RWPE1 (cell line): Measurements from ENCODE around the gene MEGF8.

ENCODE experiments used
- CTCF ChIA-PET: fragments of 350-600 bp; sonication (Branson Sonifier 250); formaldehyde crosslinking; extraction: SDS; loops from one replicate; lab custom pipeline; 2021; lab: Yijun Ruan, JAX
- POLR2A ChIA-PET: fragments of 400-600 bp; formaldehyde crosslinking; extraction: SDS; loops from one replicate; lab custom pipeline; 2020; ENCODE audit warnings: antibody characterized with exemption; ENCODE audit not compliant: low non-redundant PET; lab: Yijun Ruan, JAX
- DNase-seq: peaks from one replicate; pipeline ENCODE4 v3.0.0; 2012; ENCODE audit warnings: low spot score
- H3K27ac ChIP-seq: fragments of 450-650 bp; 2 replicates; pipeline ENCODE4 v1.5.1; 2017
- TF ChIP-seq, protein P1 (sequence below): fragments of 450-650 bp; conservative IDR thresholded peaks from 2 replicates; pipeline ENCODE4 v1.5.1; 2017; ENCODE audit warnings: low read depth, mild to moderate bottlenecking

The MEGF8 gene

DNA sequence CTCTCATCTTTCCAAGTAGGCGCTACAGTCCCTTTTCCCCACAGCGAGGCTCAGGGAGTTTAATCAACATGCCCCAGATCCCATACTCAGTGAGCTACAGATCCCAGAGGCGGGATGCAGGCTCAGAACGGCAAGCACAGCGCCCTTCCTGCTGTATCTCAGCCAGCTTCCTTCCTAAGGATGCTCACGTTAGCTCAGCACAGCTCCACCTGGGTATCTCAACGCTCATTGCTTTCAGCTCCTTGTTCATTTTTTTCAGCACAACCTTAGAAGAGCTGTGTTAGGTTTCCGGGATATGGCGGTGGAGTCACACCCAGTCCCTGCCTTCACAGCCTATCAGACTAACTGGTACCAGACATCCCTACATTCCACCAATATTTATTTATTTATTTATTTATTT lies 3.1 kb upstream of the MEGF8 start:
- POLR2A ChIA-PET, result no interaction called here
- CTCF ChIA-PET, result interaction anchor here (1.2 kb wide), 1 partner anchor 32 kb away, joined by 3 read pairs; no protein-coding TSS in a partner anchor
- H3K27ac ChIP-seq, result no peak overlapping the region
- TF ChIP-seq, protein P1, sequence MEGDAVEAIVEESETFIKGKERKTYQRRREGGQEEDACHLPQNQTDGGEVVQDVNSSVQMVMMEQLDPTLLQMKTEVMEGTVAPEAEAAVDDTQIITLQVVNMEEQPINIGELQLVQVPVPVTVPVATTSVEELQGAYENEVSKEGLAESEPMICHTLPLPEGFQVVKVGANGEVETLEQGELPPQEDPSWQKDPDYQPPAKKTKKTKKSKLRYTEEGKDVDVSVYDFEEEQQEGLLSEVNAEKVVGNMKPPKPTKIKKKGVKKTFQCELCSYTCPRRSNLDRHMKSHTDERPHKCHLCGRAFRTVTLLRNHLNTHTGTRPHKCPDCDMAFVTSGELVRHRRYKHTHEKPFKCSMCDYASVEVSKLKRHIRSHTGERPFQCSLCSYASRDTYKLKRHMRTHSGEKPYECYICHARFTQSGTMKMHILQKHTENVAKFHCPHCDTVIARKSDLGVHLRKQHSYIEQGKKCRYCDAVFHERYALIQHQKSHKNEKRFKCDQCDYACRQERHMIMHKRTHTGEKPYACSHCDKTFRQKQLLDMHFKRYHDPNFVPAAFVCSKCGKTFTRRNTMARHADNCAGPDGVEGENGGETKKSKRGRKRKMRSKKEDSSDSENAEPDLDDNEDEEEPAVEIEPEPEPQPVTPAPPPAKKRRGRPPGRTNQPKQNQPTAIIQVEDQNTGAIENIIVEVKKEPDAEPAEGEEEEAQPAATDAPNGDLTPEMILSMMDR, result no peak
- DNase-seq, result no peak

DNA sequence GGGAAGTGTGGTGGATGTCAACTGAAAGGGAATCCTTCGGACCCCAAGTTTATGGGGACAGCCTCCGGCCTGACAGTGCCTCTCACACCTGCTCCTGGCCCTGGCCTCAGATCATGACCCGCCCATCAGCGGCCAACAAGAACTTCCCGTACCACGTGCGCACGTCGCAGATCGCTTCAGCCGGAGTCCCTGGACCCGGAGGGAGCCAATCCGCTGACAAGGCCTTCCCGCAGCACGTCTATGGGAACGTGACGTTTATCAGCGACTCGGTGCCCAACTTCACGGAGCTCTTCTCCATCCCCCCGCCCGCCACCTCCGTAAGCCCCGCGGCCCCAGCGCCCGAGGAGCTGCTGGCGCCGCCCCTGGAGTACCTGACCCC lies 2.0 kb upstream of the MEGF8 start:
- TF ChIP-seq, protein P1, result no peak
- POLR2A ChIA-PET, result no interaction called here
- no peak overlapping the region for H3K27ac ChIP-seq
- CTCF ChIA-PET, result no interaction called here
- DNase-seq, result no peak

DNA sequence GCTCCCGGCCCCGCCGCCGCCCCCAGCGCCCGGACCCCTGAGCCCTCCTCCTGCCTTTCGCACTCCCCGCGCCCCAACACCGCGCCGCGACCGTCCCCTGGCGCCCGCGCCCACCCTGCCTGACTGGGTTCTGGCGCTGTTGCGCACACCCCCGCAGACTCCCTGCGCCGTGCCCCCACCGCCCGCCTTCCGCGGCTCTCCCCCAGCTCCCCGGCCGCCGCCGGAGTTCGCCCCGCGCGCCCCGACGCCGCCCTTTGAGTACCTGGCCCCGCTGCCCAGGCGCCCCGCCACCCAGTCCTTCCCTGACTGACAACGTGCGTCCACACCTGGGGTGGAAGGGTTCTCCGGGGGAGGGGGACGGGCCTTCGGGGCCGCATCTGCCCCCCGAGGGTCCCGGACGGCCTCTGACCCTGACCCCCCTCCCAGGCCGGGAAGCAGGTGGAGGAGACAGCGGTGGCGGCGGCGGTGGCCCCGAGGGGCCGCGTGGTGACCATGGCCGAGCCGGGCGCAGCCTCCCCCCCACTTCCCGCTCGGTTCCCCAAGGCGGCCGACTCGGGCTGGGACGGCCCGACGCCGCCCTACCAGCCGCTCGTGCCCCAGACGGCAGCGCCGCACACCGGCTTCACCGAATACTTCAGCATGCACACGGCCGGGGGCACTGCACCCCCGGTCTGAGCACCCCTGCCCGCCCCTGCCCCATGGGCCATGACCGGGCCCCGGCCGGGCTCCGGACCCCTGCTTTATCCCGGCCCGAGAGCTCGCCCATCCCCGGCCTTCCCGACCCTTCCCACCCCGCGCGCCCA lies 1.4 kb upstream of the MEGF8 start:
- DNase-seq, result no peak
- H3K27ac ChIP-seq, result no peak overlapping the region
- TF ChIP-seq, protein P1, result no peak
- CTCF ChIA-PET, result no interaction called here
- POLR2A ChIA-PET, result no interaction called here

DNA sequence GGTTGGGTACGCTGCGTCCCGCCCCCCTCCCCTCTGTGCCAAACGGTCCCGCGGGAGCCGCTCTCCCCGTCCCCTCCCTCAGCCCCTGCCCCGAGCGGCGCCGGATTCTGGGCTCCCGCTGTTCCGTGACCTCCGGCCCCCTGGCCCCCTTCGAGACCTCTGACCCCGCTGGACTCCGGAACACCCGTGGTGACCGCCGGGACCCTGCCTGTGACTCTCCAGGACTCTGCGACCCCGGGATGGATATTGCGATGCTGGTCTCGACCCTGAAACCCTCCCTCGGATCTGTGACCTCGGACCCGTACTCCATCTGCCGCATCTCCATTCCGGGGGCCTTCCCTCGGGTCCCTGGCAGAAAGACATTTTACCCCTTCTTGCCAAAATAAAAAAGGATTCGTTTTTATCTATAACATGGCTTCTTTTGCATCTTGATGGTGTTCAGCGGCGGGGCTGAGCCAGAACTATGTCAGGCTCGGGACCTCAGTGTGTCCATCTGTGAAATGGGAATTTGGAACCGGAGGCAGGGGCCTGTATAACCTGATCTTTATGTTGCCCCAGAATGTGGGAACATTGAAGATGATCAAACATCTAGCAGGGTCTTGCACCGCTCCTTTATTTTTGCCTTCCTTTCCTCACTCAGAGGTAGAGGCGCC lies 654 bp upstream of the MEGF8 start:
- no peak overlapping the region; the same call in 1 of the 2 replicates for H3K27ac ChIP-seq

DNA sequence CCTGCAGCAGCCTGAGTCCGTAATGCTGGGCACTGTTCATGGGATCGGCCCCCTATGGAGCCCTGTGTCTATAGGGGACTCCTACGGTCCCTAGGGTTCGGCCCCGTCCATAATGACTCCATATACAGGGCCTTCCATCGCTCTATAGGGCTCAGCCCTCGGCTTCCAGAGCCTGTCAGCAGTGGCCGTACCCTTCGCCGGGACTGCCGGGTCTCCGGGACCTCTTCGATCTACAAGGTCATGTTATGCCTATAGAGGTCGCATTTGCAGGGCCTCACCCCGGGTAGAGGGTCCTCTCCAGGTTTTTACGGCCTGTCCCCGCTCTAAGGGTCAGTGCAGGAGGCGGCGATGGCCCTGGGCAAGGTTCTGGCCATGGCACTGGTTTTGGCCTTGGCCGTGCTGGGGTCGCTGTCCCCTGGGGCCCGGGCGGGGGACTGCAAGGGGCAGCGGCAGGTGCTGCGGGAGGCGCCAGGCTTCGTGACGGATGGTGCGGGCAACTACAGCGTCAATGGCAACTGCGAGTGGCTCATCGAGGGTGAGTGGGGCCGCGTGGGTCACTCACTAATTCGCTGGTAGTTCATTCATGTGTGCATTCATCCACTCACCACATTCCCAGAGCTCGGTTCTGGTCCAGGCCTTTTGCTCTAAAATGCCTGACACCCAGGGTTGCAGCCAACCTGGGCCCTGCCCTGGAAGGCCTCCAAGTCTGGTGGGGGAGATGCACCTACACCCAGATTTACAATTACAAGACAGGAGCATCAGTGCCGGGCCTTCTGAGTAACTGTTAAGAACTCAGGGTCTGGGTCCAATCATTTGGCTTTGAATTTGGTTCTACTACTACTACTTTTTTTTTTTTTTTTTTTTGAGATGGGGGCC lies 699 bp downstream of the MEGF8 start:
- ChIA-PET POLR2A (no interaction called here), CTCF (interaction anchor here (0.7 kb wide), 1 partner anchor 18 kb away, joined by 3 read pairs; no protein-coding TSS in a partner anchor)
- DNase-seq, result peak; percentile 17
- TF ChIP-seq, protein P1, result no peak; the same call in 1 of the 2 replicates
- peak overlapping the region; percentile 78 for H3K27ac ChIP-seq

More for the DNA sequence above, 654 bp upstream of the MEGF8 start:
- TF ChIP-seq, protein P1, result no peak; the same call in 1 of the 2 replicates
- ChIA-PET CTCF (no interaction called here), POLR2A (no interaction called here)
- no peak for DNase-seq

DNA sequence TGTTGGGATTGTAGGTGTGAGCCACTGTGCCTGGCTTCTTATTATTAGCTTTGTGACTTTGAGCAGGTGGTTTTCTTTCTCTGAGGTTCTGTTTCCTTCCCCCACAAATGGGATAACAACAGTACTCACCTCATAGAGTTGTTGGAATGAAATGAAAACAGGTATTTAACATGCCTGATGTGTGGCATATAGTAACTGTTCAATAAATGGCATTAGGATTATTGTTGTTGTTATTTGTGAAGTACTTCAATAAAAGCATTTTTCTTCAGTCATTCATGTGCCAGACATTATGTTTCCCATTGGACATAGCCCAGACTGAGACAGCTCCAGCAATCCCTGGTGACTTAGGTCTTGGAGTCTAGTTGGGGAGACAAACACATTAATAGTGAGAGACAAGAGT lies 1.5 kb downstream of the MEGF8 start:
- TF ChIP-seq, protein P1, result no peak
- ChIA-PET CTCF (interaction anchor here (0.6 to 0.7 kb wide), 2 partner anchors 17 to 124 kb away, joined by 3 read pairs; no protein-coding TSS in a partner anchor), POLR2A (no interaction called here)
- no peak overlapping the region for H3K27ac ChIP-seq
- DNase-seq, result no peak
